ENCODE data around the gene EFCAB10. TPM values are rescaled to one million over a fixed set of nuclear protein-coding genes. Genes with fewer than 3 reads are reported as not detected.
"Not testable (repeated sequence)": the region's sequence is repeated elsewhere in the genome, so short reads cannot be mapped to it uniquely, and the experiment has no call there.

Gene EFCAB10
- total RNA-seq, 1 donor from 2014 or later = 0.53 TPM

DNA sequence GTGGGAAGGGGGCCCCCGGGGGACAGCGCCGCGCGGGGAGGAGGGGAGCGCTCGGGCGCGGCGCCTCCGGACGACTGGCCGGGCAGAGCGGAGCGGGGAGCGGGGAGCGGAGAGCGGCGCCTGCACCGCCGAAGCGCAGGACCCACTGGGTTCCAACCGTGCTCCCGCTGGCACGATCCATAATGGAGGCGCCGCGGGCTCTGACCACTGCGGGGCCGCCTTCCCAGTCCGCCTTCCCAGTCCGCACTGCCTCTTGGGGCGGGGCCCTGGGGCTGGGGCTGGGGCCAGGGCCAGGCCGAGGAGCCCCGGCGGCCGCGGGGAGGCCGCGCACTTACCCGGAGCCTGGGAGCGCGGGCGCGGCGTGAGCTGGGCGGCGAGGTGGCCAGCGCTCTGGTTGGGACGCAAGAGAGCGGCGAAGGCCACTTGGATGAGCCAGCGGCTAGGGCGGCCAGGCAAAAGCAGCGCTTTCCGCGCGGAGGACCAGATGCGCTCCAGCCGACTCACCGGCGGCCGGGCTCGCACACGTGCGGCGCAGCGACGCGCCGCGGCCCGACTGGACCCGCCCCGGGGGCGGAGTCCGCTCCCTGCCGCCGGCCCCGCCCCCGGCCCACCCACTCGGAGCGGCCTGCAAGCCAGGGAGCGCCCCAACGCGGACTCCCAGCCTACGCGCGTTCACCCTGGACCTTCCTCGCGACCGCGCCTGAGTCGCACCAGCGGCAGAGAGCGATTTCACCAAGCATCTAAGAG, 59.4 kb downstream of the EFCAB10 start, which contains the start of gene PUS7:
Gene PUS7, minus strand, starts transcription at position 555 of the 747 bp plus-strand sequence. CDS start 13,759 bp downstream, outside the sequence.
- Histone ChIP-seq H3K36me3 (ENCODE audit: control insufficient read depth, insufficient read depth, low read length) (peaks cover 2% of the 10 kb centered on the region), H3K4me3 (ENCODE audit: low read depth, low read length) (peak within 1 kb of the TSS; percentile 66), H3K27me3 (ENCODE audit: control insufficient read depth, insufficient read depth, low read length) (no peaks in the 10 kb centered on the region)
- peak; percentile 74 for DNase-seq (ENCODE audit: low read depth)
- no peak for FAIRE-seq
- TF ChIP-seq, protein P1, sequence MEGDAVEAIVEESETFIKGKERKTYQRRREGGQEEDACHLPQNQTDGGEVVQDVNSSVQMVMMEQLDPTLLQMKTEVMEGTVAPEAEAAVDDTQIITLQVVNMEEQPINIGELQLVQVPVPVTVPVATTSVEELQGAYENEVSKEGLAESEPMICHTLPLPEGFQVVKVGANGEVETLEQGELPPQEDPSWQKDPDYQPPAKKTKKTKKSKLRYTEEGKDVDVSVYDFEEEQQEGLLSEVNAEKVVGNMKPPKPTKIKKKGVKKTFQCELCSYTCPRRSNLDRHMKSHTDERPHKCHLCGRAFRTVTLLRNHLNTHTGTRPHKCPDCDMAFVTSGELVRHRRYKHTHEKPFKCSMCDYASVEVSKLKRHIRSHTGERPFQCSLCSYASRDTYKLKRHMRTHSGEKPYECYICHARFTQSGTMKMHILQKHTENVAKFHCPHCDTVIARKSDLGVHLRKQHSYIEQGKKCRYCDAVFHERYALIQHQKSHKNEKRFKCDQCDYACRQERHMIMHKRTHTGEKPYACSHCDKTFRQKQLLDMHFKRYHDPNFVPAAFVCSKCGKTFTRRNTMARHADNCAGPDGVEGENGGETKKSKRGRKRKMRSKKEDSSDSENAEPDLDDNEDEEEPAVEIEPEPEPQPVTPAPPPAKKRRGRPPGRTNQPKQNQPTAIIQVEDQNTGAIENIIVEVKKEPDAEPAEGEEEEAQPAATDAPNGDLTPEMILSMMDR (IDR thresholded peaks at IDR 0.05; ENCODE audit: insufficient read depth, low read length, severe bottlenecking) = no peak

DNA sequence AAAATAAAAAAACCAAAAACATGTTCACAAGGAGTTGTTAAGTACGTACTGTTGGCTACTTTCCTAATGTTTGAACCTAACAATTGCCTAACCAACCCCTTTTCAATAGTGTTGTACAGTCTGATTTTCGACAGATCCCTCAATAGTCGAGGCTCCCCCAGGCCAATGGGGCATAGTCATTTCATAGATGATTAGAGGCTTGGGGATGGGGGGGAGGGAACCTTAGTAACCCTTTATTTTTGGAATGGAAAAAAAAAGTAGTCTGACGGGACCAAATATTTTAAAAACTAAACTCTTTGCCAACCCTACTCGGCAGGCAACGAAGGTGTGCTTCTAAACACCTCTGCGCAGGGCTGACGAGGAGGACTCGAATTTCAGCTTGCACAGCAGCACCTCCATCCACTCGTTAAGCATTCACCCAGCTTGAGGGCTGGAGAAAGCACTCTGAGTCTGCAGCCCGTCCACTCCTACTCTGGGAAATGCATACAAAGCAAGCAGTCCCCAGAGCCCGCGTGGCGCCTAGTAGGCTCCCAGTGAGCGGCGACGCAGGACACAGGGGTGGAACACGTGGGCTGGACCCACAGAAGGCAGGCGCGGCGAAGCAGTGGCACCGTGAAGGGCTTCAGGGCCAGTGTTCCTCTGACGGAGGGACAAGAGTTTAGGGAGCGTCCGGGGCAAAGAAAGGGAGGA, 60.1 kb downstream of the EFCAB10 start:
- FAIRE-seq (no peak), DNase-seq (ENCODE audit: low read depth) (peak; percentile 36)
- Histone ChIP-seq H3K36me3 (ENCODE audit: control insufficient read depth, insufficient read depth, low read length) (peaks cover 2% of the 10 kb centered on the region), H3K4me3 (ENCODE audit: low read depth, low read length) (peak overlapping the region; percentile 66), H3K27me3 (ENCODE audit: control insufficient read depth, insufficient read depth, low read length) (no peaks in the 10 kb centered on the region)
- TF ChIP-seq, protein P1 (IDR thresholded peaks at IDR 0.05; ENCODE audit: insufficient read depth, low read length, severe bottlenecking) = no peak

DNA sequence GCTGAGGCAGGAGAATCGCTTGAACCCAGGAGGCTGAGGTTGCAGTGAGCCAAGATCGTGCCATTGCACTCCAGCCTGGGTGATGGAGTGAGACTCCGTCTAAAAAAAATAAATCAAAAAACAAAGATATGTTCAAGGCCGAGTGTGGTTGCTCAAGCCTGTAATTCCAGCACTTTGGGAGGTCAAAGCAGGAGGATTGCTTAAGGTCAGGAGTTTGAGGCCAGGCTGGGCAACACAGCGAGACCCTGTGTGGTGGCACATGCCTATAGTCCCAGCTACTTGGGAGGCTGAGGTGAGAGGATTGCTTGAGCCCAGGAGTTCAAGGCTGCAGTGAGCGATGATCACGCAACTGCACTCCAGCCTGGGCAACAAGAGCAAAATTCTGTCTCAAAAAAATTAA, 60.7 kb downstream of the EFCAB10 start:
- not testable (repeated sequence) for H3K36me3 ChIP-seq (ENCODE audit: control insufficient read depth, insufficient read depth, low read length); H3K27me3 ChIP-seq (ENCODE audit: control insufficient read depth, insufficient read depth, low read length); H3K4me3 ChIP-seq (ENCODE audit: low read depth, low read length); DNase-seq (ENCODE audit: low read depth); FAIRE-seq

DNA sequence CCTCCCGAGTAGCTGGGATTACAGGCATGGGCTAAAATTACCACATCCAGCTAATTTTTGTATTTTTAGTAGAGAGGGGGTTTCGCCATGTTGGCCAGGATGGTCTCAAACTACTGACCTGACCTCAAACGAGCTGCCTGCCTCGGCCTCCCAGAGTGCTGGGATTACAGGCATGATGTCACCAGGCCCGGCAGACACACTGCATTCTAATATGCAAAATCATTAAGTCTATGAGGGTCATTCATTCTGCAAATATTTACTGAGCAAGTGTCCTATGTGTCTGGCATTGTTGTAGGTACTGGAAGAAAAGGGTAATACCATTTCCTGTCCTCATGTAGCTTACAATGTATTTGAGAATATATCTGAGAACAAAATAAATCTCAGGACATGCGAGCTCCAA, 61.9 kb downstream of the EFCAB10 start:
- H3K36me3 ChIP-seq (ENCODE audit: control insufficient read depth, insufficient read depth, low read length) = peaks cover 2% of the 10 kb centered on the region
- TF ChIP-seq, protein P1 (IDR thresholded peaks at IDR 0.05; ENCODE audit: insufficient read depth, low read length, severe bottlenecking) = no peak
- FAIRE-seq (no peak), DNase-seq (ENCODE audit: low read depth) (no peak)
- H3K4me3 ChIP-seq (ENCODE audit: low read depth, low read length) = no peak overlapping the region
- no peaks in the 10 kb centered on the region for H3K27me3 ChIP-seq (ENCODE audit: control insufficient read depth, insufficient read depth, low read length)

DNA sequence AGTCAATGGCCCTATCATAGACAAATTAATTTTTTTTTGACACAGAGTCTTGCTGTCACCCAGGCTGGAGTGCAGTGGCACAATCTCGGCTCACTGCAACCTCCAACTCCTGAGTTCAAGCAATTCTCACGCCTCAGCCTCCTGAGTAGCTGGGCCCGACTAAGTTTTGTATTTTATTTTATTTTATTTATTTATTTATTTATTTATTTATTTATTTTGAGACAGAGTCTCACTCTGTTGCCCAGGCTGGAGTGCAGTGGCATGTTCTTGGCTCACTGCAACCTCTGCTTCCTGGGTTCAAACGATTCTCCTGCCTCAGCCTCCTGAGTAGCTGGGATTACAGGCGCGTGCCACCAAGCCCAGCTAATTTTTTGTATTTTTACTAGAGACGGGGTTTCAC, 65.7 kb downstream of the EFCAB10 start:
- H3K4me3 ChIP-seq (ENCODE audit: low read depth, low read length); H3K27me3 ChIP-seq (ENCODE audit: control insufficient read depth, insufficient read depth, low read length); DNase-seq (ENCODE audit: low read depth); H3K36me3 ChIP-seq (ENCODE audit: control insufficient read depth, insufficient read depth, low read length); FAIRE-seq: not testable (repeated sequence)

Other genes with a start within 250 kb of the EFCAB10 start
- gene SRPK2, start 192.6 kb downstream of the EFCAB10 start, total RNA-seq = 43.4 and 70.0 TPM in 2 replicates
- 18.2 and 29.5 TPM in 2 replicates for gene PUS7, start 59.2 kb downstream of the EFCAB10 start, total RNA-seq
- gene RINT1, start 49.3 kb downstream of the EFCAB10 start, total RNA-seq = 9.0 and 9.5 TPM in 2 replicates

All from bronchial epithelial cell (primary cell).